LNCAP (cell line): ENCODE results near the gene GATA3.

ENCODE experiments used
- TF ChIP-seq, protein P1 (sequence below): fragments of 450-650 bp; IDR thresholded peaks from 2 replicates; pipeline ENCODE4 v1.5.1; 2017; ENCODE audit warnings: mild to moderate bottlenecking

GATA3 gene

DNA sequence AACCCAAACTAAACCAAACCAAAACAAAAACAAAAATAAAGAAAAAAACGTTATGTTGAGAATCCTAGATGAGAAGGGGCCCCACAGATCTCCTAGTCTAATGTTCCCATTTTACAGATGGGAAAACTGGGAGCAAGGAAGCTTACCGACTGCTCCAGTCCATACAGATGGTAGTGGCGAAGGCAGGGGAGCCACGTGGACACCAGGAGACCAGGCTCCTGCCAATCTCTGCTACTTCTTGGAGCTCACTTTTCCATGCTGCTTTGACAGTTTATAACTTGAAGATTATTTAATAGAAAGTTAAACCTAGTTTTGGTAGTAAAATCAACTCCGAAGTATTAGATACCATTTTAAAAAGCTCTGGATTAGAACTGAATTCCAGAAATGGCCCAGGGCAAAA, 62.0 kb downstream of the GATA3 start:
- TF ChIP-seq, protein P1, sequence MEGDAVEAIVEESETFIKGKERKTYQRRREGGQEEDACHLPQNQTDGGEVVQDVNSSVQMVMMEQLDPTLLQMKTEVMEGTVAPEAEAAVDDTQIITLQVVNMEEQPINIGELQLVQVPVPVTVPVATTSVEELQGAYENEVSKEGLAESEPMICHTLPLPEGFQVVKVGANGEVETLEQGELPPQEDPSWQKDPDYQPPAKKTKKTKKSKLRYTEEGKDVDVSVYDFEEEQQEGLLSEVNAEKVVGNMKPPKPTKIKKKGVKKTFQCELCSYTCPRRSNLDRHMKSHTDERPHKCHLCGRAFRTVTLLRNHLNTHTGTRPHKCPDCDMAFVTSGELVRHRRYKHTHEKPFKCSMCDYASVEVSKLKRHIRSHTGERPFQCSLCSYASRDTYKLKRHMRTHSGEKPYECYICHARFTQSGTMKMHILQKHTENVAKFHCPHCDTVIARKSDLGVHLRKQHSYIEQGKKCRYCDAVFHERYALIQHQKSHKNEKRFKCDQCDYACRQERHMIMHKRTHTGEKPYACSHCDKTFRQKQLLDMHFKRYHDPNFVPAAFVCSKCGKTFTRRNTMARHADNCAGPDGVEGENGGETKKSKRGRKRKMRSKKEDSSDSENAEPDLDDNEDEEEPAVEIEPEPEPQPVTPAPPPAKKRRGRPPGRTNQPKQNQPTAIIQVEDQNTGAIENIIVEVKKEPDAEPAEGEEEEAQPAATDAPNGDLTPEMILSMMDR = no peak

DNA sequence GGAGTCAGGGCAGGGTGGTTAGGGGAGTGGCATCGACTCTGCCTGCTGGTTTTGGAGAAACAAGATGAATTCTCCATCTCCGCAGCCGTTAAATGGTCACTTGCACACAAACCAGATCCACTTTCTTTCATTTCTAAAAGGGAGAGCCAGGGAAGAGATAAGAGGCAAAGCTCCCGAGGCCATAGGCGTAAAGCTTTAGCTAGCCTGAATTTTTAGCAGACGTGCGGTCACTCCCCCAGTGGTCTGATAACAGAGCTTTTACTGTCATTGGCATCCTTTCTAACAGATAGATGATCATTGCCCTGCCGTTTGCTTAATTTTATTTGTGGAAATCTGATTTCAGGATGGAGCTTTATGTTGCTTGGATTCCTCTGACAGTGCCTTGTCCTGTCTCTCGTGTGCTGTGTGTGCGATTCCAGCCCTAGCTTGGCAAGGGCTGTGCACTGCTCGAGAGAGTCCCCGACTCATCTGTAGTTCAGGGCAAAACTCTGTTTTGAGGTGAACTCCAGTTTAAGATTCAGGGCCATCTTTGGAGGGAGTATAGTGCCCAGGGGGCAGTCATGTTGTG, 62.5 kb downstream of the GATA3 start:
- TF ChIP-seq, protein P1 = no peak

DNA sequence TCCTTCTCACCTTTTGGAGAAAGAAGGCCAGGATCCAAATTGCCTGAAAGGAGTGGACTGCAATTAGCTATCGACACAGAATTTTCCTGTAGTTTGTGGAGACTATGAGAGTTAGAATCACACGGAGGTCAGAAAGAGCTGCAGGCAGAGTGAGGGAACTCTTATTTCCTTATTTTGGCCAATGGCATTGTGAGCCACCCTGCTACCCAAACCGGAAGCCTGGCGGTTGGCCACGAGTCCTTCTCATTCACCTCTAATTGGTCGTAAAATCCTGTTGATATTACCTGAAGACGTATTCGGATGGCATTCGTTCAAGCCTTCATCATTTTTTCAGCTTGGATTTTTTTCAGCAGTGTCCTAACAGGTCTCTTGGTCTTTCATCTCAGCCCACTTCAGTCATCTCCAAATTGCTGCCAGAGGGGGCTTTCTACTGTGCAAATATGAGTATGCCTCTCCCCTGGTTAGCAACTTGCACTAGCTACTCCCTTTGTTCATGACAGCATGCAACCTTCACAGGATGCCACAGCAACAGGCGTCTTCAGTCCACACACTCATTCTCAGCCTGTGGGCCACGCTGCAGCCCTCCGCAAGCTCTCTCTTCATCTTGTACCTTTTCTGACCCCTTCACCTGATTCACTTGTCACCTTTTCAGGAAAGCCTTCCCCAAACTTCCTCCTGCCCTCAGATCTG, 66.9 kb downstream of the GATA3 start:
- TF ChIP-seq, protein P1 = no peak

DNA sequence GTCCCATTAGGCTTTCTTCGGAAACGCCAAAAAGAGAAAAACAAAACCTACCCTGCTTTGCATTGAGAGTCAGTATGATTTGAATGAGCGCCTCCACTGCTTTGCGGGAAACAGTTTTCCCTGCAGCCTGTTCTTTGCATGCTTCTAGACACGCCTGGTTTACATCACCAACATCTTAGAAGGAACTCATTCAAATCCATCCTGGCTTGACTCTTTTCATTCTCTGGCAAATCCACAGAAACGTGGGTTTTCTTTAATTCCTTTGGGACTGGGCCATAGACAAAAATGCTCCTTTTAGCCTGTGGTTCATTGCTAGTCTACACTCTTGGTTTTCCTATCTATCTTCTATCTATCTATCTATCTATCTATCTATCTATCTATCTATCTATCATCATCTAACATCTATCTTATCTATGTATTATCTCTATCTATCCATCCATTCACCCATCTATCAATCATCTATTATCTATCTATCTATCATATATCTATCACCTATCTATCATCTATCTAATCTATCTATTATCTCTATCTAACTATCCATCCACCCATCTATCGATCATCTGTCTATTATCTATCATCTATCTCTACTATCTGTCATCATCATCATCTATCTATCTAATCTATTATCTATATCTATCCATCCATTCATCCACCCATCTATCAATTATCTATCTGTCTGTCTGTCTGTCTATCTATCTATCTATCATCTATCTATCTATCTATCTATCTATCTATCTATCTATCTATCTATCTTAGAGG, 68.3 kb downstream of the GATA3 start:
- TF ChIP-seq, protein P1 = no peak

DNA sequence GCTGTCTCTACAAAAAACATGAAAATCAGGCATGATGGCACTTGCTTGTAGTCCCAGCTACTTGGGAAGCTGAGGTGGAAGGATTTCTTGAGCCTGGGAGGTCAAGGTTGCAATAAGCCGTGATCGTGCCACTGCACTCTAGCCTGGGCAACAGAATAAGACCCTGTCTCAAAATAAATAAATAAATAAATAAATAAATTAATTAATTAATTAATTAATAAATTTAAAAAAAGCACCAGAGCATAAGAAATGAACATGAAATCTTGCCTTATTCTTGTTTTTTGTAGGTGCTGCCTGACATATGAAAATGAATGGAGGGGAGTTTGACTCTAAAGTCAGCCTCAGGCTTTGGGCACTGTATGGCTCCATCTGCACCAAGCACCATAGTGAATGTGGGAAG, 69.9 kb downstream of the GATA3 start:
- TF ChIP-seq, protein P1 = no peak
